Measurements from ENCODE around the gene LIFR. TPM values are rescaled to one million over a fixed set of nuclear protein-coding genes. Genes with fewer than 3 reads are reported as not detected.

LIFR gene
- total RNA-seq, 1 donor from 2014 or later, result 45.8 TPM

DNA sequence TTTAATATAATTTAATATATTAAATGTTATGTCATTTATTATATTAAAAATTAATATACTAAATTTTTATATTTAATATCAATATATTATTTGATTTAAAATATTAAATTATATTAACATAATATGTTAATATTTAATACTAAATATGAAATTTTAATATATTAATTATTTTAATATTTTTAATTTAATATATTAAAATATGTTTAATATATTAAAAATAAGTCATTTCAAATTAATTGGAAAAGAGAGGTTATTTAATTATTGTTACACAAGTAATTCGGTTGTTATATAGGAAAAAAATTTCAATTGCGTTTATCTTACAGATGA lies 114.2 kb downstream of the LIFR start:
- H3K4me1 ChIP-seq, result peaks cover 14% of the 10 kb centered on the region
- no peak for DNase-seq
- no peaks in the 10 kb centered on the region for H3K9me3 ChIP-seq (replicated peaks)
- TF ChIP-seq, protein P1, sequence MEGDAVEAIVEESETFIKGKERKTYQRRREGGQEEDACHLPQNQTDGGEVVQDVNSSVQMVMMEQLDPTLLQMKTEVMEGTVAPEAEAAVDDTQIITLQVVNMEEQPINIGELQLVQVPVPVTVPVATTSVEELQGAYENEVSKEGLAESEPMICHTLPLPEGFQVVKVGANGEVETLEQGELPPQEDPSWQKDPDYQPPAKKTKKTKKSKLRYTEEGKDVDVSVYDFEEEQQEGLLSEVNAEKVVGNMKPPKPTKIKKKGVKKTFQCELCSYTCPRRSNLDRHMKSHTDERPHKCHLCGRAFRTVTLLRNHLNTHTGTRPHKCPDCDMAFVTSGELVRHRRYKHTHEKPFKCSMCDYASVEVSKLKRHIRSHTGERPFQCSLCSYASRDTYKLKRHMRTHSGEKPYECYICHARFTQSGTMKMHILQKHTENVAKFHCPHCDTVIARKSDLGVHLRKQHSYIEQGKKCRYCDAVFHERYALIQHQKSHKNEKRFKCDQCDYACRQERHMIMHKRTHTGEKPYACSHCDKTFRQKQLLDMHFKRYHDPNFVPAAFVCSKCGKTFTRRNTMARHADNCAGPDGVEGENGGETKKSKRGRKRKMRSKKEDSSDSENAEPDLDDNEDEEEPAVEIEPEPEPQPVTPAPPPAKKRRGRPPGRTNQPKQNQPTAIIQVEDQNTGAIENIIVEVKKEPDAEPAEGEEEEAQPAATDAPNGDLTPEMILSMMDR (IDR thresholded peaks at IDR 0.05; ENCODE audit: borderline replicate concordance), result no peak
- intact Hi-C loops (cut with micrococcal nuclease), result loop anchor here (5.0 kb wide), 1 partner anchor 365 kb away; no protein-coding TSS in a partner anchor
- no peaks in the 10 kb centered on the region for H3K36me3 ChIP-seq
- no peak overlapping the region for H3K27ac ChIP-seq (replicated peaks)
- H3K4me3 ChIP-seq, result no peak overlapping the region
- H3K27me3 ChIP-seq (ENCODE audit: low read depth), result no peaks in the 10 kb centered on the region

DNA sequence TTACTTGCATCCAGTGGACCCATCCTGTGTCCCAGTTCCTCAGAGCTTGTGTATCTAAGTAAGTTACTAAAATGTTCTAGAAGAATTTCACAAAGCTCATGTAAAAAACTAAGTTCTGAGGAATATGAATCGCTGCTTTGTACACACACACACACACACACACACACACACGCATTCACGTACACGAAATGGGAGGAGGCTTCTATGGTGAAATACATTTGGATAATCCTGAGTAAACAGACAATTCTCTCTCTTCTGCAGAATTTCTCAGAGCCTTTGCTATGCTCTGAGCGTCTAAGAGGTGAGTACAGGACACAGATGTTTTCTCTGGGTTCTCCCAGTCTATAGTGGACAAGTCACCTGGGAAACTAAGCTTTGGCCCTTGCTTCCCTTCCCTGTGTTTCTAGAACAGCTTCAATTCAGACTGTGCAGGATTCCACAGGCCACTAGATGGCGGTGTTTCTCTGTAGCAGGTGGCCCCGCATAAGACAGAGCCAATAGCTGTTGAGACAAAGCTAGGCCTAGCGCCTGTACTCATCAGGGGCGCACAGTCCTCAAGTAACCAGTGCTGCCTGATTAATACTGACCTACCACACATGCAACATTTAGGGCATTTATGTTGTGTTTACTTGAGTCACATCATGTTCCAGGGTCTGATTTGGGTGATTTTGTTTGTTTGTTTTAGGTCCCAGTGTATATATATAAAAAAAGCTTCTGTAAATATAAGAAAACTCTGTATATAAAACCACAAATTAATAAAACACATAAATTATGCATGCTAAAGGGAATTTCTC lies 114.8 kb downstream of the LIFR start:
- H3K27ac ChIP-seq (replicated peaks), result no peak overlapping the region
- H3K36me3 ChIP-seq, result no peaks in the 10 kb centered on the region
- H3K4me3 ChIP-seq, result no peak overlapping the region
- TF ChIP-seq, protein P1 (IDR thresholded peaks at IDR 0.05; ENCODE audit: borderline replicate concordance), result peak; percentile 99
- DNase-seq, result peak; percentile 82
- no peaks in the 10 kb centered on the region for H3K27me3 ChIP-seq (ENCODE audit: low read depth)
- intact Hi-C loops (cut with micrococcal nuclease), result loop anchor here (5.0 kb wide), 1 partner anchor 366 kb away; no protein-coding TSS in a partner anchor
- no peaks in the 10 kb centered on the region for H3K9me3 ChIP-seq (replicated peaks)
- H3K4me1 ChIP-seq, result peaks cover 17% of the 10 kb centered on the region

DNA sequence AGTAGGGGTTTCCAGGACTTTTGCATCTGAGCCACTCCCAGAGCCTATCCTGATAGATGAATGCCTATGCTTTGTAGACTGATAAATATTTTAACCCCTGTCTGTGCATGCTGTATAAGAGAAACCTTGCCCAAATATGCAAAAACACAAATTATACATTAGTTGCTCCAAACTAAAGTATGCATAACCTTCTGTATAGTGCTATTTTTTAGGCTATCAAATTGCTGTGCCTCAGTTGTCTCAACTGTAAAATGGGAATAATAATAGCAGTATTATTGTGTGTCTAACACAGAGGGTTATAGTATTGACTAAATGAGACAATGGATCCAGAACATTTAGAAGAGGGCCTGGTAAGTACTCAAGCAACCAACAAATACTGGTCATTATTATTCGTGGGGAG lies 117.7 kb downstream of the LIFR start:
- intact Hi-C loops (cut with micrococcal nuclease), result no loop called here
- Histone ChIP-seq H3K27ac (replicated peaks) (no peak overlapping the region), H3K27me3 (ENCODE audit: low read depth) (no peaks in the 10 kb centered on the region), H3K9me3 (replicated peaks) (no peaks in the 10 kb centered on the region), H3K36me3 (no peaks in the 10 kb centered on the region), H3K4me1 (peaks cover 16% of the 10 kb centered on the region), H3K4me3 (no peak overlapping the region)
- TF ChIP-seq, protein P1 (IDR thresholded peaks at IDR 0.05; ENCODE audit: borderline replicate concordance), result no peak
- DNase-seq, result no peak

DNA sequence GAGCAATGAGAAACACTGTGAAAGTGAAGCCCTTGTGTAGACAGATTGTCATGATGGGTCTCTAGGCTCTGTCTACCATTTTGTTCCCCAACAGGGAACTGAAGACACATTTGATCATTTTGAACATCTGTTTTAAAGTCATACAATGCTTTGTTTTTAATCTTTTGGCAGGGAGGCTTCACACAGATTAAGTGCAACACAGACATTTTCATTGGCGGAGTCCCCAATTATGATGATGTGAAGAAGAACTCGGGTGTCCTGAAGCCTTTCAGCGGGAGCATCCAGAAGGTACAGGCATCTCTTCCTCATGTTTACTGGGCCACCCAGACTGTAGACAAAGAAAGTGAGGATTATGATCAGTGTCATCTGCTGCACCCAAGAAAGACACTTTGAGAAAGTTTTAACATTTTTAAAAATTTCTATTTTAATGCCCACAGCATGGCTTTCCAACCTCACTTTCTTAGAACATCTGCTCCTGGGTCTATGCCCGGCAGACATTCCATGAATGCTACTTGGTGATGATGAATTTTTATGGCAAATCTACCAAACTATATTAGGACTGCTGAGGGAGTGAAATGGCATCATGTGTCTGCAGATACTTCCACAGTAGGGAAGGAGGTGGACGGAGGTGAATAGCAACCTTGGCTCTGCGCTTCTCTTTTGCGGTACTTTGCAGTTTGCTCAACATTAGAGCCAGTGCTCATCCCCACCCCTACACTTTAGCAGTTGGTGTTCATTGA lies 121.3 kb downstream of the LIFR start:
- Histone ChIP-seq H3K27ac (replicated peaks) (no peak overlapping the region), H3K9me3 (replicated peaks) (no peaks in the 10 kb centered on the region), H3K27me3 (ENCODE audit: low read depth) (no peaks in the 10 kb centered on the region), H3K4me3 (no peak overlapping the region), H3K36me3 (no peaks in the 10 kb centered on the region), H3K4me1 (peaks cover 23% of the 10 kb centered on the region)
- no peak for DNase-seq
- TF ChIP-seq, protein P1 (IDR thresholded peaks at IDR 0.05; ENCODE audit: borderline replicate concordance), result no peak
- intact Hi-C loops (cut with micrococcal nuclease), result no loop called here

DNA sequence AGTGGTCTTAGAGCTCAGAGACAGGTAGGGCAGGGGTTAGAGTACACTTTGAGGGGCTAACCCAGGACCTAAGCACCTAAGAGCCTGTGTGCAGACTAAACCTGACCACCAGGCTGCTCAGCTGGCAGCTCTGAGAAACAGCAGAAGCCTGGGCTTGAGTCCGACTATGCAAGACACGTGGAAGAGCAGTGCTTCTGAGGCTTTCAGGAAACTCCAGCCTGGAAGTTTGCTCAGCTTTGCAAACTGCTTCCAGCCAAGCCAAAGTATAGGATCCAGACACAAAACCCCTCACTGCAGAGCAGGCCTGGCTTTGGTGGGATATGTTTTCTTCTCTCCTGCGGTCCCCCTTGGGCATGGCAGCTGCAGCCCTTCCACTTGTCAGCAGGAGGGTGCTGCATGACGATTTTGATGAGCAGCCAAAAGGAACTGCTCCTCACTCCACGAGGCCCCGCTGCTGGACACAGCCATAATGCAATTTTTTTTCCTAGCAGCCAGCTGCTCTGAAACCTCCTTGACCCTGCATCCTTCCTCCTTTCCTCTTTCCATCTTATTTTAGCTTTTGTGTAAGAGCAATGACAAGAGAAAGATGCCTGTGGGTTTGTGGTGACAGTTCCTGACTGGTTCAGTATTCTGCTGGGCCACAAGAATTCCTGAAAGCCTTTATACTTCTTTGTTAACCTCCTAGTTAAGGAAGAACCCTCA lies 123.1 kb downstream of the LIFR start:
- H3K9me3 ChIP-seq (replicated peaks), result no peaks in the 10 kb centered on the region
- H3K27me3 ChIP-seq (ENCODE audit: low read depth), result no peaks in the 10 kb centered on the region
- H3K4me1 ChIP-seq, result peaks cover 23% of the 10 kb centered on the region
- TF ChIP-seq, protein P1 (IDR thresholded peaks at IDR 0.05; ENCODE audit: borderline replicate concordance), result peak; percentile 40
- DNase-seq, result peak; percentile 68
- H3K36me3 ChIP-seq, result no peaks in the 10 kb centered on the region
- no peak overlapping the region for H3K4me3 ChIP-seq
- intact Hi-C loops (cut with micrococcal nuclease), result no loop called here
- H3K27ac ChIP-seq (replicated peaks), result peak overlapping the region; percentile 52

Data from left ventricle myocardium inferior (tissue), 1 donor.